ENCODE results near the gene HEATR1.
"Not testable (repeated sequence)": the region's sequence is repeated elsewhere in the genome, so short reads cannot be mapped to it uniquely, and the experiment has no call there.

The HEATR1 gene

GRCh38 chr1:236604905-236605806 is 840 bp upstream of the HEATR1 start:
- DNase-seq, result peak; percentile 3

GRCh38 chr1:236602171-236602570 is 2.1 kb downstream of the HEATR1 start:
- no peak for DNase-seq

DNA sequence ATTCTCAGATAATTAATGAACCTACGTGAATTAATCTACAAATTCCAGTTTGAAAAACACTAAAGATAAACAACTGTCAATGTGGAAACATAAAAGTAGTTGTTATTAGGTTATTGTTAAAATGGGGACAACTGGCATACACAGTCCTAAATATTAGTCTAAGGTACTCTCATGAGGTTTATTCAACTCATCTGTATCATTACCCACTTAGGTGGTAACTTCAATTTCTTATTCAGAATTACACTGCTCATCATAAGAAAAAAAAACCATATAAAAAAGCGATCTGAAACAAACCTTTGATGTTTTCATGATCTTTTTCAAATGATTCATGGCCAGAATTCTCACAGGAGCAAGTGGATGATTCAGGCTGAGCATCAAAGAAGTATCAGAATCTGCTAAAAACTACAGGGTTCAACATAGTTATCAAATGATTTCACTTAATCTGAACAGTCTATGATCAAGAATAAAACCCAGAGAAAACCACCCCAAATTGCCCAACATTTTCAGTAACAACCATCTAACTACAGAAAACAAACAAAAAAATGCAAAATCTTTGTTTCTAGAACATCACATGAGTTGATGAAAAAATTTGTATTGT is 13.7 kb downstream of the HEATR1 start:
- no peak for DNase-seq

- DNase-seq, result no peak
Measured at GRCh38 chr1:236589531-236589930, 14.8 kb downstream of the HEATR1 start.

GRCh38 chr1:236581528-236581927 is 22.8 kb downstream of the HEATR1 start:
- DNase-seq, result no peak

DNA sequence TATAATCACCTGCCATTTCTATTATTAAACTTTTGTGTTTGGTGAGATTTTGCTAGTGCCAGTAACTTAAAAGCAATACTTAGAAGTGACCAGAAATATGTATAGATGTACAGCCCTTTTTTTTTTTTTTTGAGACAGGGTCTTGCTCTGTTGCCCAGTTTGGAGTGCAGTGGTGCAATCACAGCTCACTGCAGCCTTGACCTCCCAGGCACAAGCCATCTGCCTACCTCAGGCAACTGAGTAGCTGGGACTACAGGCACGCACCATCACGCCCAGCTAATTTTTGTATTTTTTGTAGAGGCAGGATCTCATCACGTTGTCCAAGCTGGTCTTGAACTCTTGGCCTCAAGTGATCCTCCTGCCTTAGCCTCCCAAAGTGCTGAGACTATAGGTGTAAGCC is 23.9 kb downstream of the HEATR1 start:
- not testable (repeated sequence) for DNase-seq

GRCh38 chr1:236578661-236579060 is 25.7 kb downstream of the HEATR1 start:
- no peak for DNase-seq

DNA sequence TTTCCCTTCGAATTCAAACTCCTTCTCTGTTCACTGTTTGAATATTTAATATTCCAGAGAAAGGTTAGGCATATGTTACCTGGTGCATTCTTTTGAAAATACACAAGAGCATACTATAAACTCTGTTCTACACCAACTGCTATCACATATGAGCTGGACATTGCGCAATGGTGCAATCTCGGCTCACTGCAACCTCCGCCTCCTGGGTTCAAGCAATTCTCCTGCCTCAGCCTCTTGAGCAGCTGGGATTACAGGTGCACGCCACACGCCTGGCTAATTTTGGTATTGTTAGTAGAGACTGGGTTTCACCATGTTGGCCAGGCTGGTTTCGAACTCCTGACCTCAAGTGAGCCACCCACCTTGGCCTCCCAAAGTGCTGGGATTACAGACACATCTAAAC is 27.3 kb downstream of the HEATR1 start:
- not testable (repeated sequence) for DNase-seq

- DNase-seq, result no peak
Measured at GRCh38 chr1:236576004-236576403, 28.3 kb downstream of the HEATR1 start.

DNA sequence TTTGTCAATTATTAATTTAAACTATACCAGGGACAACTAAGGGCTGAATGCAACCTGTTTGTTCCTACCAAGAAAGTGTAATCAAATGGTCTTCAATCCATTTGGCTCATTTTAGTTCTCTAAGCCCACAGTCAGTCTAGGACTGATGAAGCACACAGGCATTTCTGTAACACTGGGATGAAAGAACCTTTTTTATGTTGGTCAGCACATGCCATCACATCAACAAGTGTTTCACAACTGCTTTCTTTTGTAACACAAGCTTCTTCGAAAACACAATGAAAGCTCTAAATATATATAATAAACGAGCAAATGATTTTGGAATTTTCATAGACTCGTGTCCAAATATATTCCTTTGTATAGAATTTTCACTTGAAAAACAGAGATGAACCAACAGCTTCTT is 28.8 kb downstream of the HEATR1 start:
- DNase-seq, result no peak

GRCh38 chr1:236568285-236568894 is 35.9 kb downstream of the HEATR1 start:
- DNase-seq, result no peak

- DNase-seq, result no peak
Measured at GRCh38 chr1:236565530-236565929, 38.8 kb downstream of the HEATR1 start.

GRCh38 chr1:236561976-236562375 is 42.3 kb downstream of the HEATR1 start:
- DNase-seq, result no peak

DNA sequence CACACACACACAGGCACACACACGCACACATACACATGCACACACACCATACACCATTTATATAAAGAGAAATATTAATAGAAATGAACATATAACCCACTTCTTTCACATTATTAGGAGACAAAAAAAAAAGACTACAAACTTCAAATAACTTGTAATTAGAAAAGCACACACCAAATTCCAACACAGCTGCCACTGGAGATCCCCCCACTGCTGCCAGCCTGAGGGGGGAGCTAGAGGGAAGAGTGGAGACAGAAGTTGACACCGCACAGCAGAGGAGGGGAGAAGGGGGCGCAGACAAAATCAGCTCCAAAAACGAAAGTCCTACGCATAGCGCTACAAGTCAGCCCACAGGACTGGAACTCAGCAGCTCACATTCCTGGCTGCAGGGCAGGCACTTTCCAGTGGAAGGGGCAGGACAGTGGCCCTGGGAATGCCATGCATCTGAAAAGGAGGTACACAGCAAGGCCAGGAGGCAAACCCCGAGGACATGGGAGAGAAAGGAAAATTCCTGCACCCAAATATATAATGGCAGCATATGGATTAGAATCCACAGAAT is 44.0 kb downstream of the HEATR1 start:
- DNase-seq, result no peak

DNA sequence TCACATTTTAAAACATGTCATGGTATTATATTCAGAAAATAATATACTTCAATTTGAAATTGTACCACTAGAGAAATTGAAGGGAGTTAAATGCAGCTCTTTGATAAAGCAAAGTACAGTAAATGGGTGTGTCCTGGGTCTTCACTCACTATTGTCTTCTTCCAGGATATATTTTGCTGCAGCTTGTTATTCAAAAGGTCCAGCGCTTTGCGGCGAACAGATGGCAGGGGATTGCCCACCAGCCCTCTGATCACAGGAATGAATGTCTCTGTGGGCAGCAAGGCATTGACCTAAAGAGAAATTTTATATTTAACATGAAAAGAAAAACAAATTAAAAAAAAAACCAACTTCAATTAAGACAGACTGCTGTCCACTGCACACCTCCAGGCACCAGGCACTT is 45.5 kb downstream of the HEATR1 start:
- no peak for DNase-seq

- no peak for DNase-seq
Measured at GRCh38 chr1:236558081-236558480, 46.2 kb downstream of the HEATR1 start.

DNA sequence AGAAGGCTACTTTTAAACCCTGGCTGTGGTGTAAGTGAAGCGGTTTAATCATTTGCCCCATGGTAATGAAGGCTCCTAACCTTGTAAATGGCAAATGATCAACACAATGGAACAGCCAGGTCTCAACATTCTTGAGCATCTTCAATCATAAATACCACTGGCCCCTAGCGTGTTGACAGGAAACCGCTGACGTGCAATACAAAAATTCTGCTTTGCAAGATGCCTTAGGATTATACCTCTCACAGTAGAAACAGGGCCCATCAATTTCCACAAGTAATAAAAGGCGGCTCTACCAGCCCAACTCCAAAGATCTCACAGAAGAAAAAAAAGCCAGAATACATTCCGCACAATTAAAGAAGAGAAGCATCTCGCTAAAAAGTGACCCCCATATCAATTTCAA is 47.7 kb downstream of the HEATR1 start:
- DNase-seq, result no peak

GRCh38 chr1:236553370-236553769 is 50.9 kb downstream of the HEATR1 start:
- DNase-seq, result no peak

- no peak for DNase-seq
Measured at GRCh38 chr1:236552901-236553300, 51.4 kb downstream of the HEATR1 start.

DNA sequence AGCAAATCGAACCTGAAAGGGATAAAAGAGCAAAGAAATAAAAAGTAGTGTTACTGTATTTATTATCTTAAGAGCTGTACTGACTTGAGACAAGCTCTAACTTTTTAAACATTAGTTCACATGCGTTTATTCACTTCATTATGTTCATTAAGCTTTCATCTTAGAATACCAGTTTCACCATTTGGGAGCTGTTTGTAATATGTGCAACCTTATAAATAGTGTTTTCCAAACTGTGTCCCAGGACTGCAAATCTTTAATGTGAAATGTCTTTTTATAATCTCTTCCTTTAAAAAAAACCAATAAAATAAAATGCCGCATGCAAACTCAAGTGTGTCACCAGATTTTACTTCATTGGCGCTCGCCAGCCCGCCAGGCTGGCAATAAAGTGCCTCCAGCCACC is 52.2 kb downstream of the HEATR1 start:
- no peak for DNase-seq

DNA sequence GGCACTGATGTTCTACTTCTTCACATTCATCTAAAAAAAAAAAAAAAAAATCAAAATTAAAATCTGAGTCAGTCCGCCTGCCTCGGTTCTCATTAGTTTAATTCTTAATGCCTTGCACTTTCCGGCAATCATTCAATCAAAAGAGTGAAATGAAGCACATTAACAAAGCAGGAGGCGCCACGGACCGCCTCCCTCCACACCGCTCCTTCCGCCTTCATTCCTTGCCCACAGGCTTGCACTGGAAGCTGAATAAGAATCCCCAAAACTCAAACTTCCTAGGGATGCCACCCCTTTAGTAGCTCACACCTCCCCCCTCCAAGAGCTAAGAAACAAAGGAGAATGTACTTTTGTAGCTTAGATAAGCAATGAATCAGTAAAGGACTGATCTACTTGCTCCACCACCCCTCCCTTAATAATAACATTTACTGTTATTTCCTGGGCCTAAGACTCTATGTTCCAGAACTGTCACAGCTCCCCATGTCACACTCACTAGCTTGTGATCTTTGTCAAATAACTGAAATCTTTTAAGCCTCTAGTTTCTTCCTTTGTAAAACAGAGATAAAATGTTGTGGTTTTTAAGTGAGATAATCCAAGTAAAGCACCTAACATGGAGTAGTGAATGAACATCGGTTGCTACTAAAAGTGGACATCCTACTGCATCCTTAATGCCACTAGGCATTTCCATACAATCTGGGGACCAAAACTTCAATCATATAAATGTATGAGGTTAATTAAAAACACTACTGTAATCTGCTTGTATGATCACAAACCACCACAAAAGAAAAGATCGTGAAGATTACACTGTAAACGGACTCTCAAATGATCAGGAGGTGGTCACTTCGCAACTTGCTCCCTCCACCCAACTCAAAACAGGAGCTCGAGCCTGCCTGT is 53.1 kb downstream of the HEATR1 start:
- no peak for DNase-seq

- no peak for DNase-seq
Measured at GRCh38 chr1:236548452-236548851, 55.9 kb downstream of the HEATR1 start.
